Spinal cord (tissue), 10 donors: ENCODE measurements around the gene ST6GALNAC3. TPM values are rescaled to one million over a fixed set of nuclear protein-coding genes. Genes with fewer than 3 reads are reported as not detected.

ENCODE experiments used
- DNase-seq, 6 donors: peaks; one replicate each; pipeline versions ENCODE4 v3.0.0 to v3.0.0-alpha.2; 2013 to 2015; ENCODE audit warnings: low spot score in 6 of 6, low read depth in 4 of 6
- H3K27ac ChIP-seq: one replicate; pipeline ENCODE4 v1.5.1; 2013; ENCODE audit warnings: low read depth, low read length, control low read depth
- H3K27me3 ChIP-seq: one replicate; pipeline ENCODE4 v1.6.1; 2013; ENCODE audit warnings: low read length; ENCODE audit not compliant: control insufficient read depth, insufficient read depth
- H3K36me3 ChIP-seq: one replicate; pipeline ENCODE4 v1.6.1; 2013; ENCODE audit warnings: low read length; ENCODE audit not compliant: control insufficient read depth, insufficient read depth
- H3K4me1 ChIP-seq: one replicate; pipeline ENCODE4 v1.6.1; 2013; ENCODE audit warnings: low read length; ENCODE audit not compliant: control insufficient read depth, insufficient read depth
- H3K4me3 ChIP-seq: one replicate; pipeline ENCODE4 v1.5.1; 2013; ENCODE audit warnings: low read depth, low read length, control low read depth
- H3K9me3 ChIP-seq: one replicate; pipeline ENCODE4 v1.6.1; 2013; ENCODE audit warnings: low read length; ENCODE audit not compliant: control insufficient read depth, insufficient read depth
- WGBS: methylation state at CpG from one replicate; pipeline ENCODE4 v1.1.5; 2013; ENCODE audit warnings: missing lambda C conversion rate; ENCODE audit not compliant: insufficient coverage; 5-methylcytosine and 5-hydroxymethylcytosine counted together
- polyA plus RNA-seq, 2 donors: library from polyadenylated mRNA; unstranded; fragments of 120-200 nt; gene quantifications; one replicate each; pipeline ENCODE4 v1.2.1, GENCODE V29; 2013; ENCODE audit not compliant: insufficient read length in 2 of 2
- total RNA-seq, 2 donors: library from RNA; depleted of rRNA in 1 of 2; stranded (reverse); fragments of 120-200 nt in 1 of 2; fragments of >200 nt in 1 of 2; gene quantifications; one replicate each; pipeline versions ENCODE4 v1.2.3 to v1.2.4, GENCODE V29; 2013 to 2014
- donor health status: healthy.

The ST6GALNAC3 gene
- total and polyA plus RNA-seq, 4 donors, result 17.2 to 64.0 (median 26.0) TPM

GRCh38 chr1:76068542-76068941, 6.0 kb upstream of the ST6GALNAC3 start:
- H3K4me3 ChIP-seq, result no peak overlapping the region
- no peaks in the 10 kb centered on the region for H3K36me3 ChIP-seq
- no peaks in the 10 kb centered on the region for H3K27me3 ChIP-seq
- H3K9me3 ChIP-seq, result no peaks in the 10 kb centered on the region
- H3K4me1 ChIP-seq, result no peaks in the 10 kb centered on the region
- H3K27ac ChIP-seq, result no peak overlapping the region
- WGBS, result no CpG with 5 or more reads among the region's 1 CpG
- DNase-seq, result no peak

- Histone ChIP-seq H3K27ac (no peak overlapping the region), H3K9me3 (no peaks in the 10 kb centered on the region), H3K36me3 (no peaks in the 10 kb centered on the region), H3K4me3 (no peak overlapping the region), H3K27me3 (no peaks in the 10 kb centered on the region), H3K4me1 (no peaks in the 10 kb centered on the region)
- DNase-seq, result no peak
- 83% methylated on average over 1 of the region's 3 CpGs for WGBS
Measured at GRCh38 chr1:76068953-76069561, 5.5 kb upstream of the ST6GALNAC3 start.

GRCh38 chr1:76070538-76070937, 4.0 kb upstream of the ST6GALNAC3 start:
- Histone ChIP-seq H3K4me1 (peaks cover 5% of the 10 kb centered on the region), H3K4me3 (no peak overlapping the region), H3K27ac (no peak overlapping the region), H3K36me3 (no peaks in the 10 kb centered on the region), H3K27me3 (no peaks in the 10 kb centered on the region), H3K9me3 (no peaks in the 10 kb centered on the region)
- no peak for DNase-seq
- 100% methylated on average over 2 of the region's 3 CpGs for WGBS

GRCh38 chr1:76073481-76073880, 1.1 kb upstream of the ST6GALNAC3 start:
- WGBS, result 100% methylated on average over 1 of the region's 5 CpGs
- peaks cover 5% of the 10 kb centered on the region for H3K4me1 ChIP-seq
- H3K4me3 ChIP-seq, result no peak overlapping the region
- no peak overlapping the region for H3K27ac ChIP-seq
- no peaks in the 10 kb centered on the region for H3K36me3 ChIP-seq
- no peaks in the 10 kb centered on the region for H3K9me3 ChIP-seq
- H3K27me3 ChIP-seq, result no peaks in the 10 kb centered on the region
- no peak for DNase-seq

- Histone ChIP-seq H3K27me3 (no peaks in the 10 kb centered on the region), H3K4me3 (peak overlapping the region; percentile 95), H3K27ac (peak overlapping the region; percentile 80), H3K4me1 (peaks cover 5% of the 10 kb centered on the region), H3K36me3 (no peaks in the 10 kb centered on the region), H3K9me3 (no peaks in the 10 kb centered on the region)
- 4% methylated on average over 8 of the region's 9 CpGs for WGBS
- DNase-seq, result no peak
Measured at GRCh38 chr1:76075188-76075489, 593 bp downstream of the ST6GALNAC3 start.

GRCh38 chr1:76075877-76076276, 1.3 kb downstream of the ST6GALNAC3 start:
- WGBS, result no CpG with 5 or more reads among the region's 5 CpGs
- no peaks in the 10 kb centered on the region for H3K9me3 ChIP-seq
- H3K27me3 ChIP-seq, result no peaks in the 10 kb centered on the region
- H3K4me1 ChIP-seq, result peaks cover 5% of the 10 kb centered on the region
- no peak for DNase-seq
- no peaks in the 10 kb centered on the region for H3K36me3 ChIP-seq
- H3K27ac ChIP-seq, result peak overlapping the region; percentile 35
- peak overlapping the region; percentile 95 for H3K4me3 ChIP-seq

- Histone ChIP-seq H3K9me3 (no peaks in the 10 kb centered on the region), H3K4me3 (no peak overlapping the region), H3K36me3 (no peaks in the 10 kb centered on the region), H3K4me1 (peaks cover 5% of the 10 kb centered on the region), H3K27ac (no peak overlapping the region), H3K27me3 (no peaks in the 10 kb centered on the region)
- 100% methylated on average over 1 of the region's 7 CpGs for WGBS
- no peak for DNase-seq
Measured at GRCh38 chr1:76079475-76080227, 5.1 kb downstream of the ST6GALNAC3 start.

- Histone ChIP-seq H3K27ac (no peak overlapping the region), H3K9me3 (no peaks in the 10 kb centered on the region), H3K4me3 (no peak overlapping the region), H3K36me3 (no peaks in the 10 kb centered on the region), H3K4me1 (no peaks in the 10 kb centered on the region), H3K27me3 (no peaks in the 10 kb centered on the region)
- peak in 2 of 6 donors; percentile 25 to 71 for DNase-seq
- 28% methylated on average over 2 of the region's 4 CpGs for WGBS
Measured at GRCh38 chr1:76080552-76081079, 6.1 kb downstream of the ST6GALNAC3 start.

GRCh38 chr1:76082062-76082461, 7.5 kb downstream of the ST6GALNAC3 start:
- peak in 1 of 6 donors; percentile 53 for DNase-seq
- Histone ChIP-seq H3K27me3 (no peaks in the 10 kb centered on the region), H3K27ac (no peak overlapping the region)

GRCh38 chr1:76083189-76083588, 8.6 kb downstream of the ST6GALNAC3 start:
- 54% methylated on average over 8 of the region's 10 CpGs for WGBS
- Histone ChIP-seq H3K9me3 (no peaks in the 10 kb centered on the region), H3K4me1 (no peaks in the 10 kb centered on the region), H3K27ac (peak overlapping the region; percentile 52), H3K27me3 (no peaks in the 10 kb centered on the region), H3K4me3 (peak overlapping the region; percentile 24), H3K36me3 (no peaks in the 10 kb centered on the region)
- no peak for DNase-seq

More at GRCh38 chr1:76082062-76082461, 7.5 kb downstream of the ST6GALNAC3 start:
- Histone ChIP-seq H3K36me3 (no peaks in the 10 kb centered on the region), H3K9me3 (no peaks in the 10 kb centered on the region), H3K4me1 (no peaks in the 10 kb centered on the region), H3K4me3 (no peak overlapping the region)
- WGBS, result no CpG with 5 or more reads among the region's 4 CpGs
